ENCODE results near the gene ELL2. TPM values are rescaled to one million over a fixed set of nuclear protein-coding genes. Genes with fewer than 3 reads are reported as not detected.

The ELL2 gene
- 13.6 and 19.5 TPM in 2 replicates for total RNA-seq

DNA sequence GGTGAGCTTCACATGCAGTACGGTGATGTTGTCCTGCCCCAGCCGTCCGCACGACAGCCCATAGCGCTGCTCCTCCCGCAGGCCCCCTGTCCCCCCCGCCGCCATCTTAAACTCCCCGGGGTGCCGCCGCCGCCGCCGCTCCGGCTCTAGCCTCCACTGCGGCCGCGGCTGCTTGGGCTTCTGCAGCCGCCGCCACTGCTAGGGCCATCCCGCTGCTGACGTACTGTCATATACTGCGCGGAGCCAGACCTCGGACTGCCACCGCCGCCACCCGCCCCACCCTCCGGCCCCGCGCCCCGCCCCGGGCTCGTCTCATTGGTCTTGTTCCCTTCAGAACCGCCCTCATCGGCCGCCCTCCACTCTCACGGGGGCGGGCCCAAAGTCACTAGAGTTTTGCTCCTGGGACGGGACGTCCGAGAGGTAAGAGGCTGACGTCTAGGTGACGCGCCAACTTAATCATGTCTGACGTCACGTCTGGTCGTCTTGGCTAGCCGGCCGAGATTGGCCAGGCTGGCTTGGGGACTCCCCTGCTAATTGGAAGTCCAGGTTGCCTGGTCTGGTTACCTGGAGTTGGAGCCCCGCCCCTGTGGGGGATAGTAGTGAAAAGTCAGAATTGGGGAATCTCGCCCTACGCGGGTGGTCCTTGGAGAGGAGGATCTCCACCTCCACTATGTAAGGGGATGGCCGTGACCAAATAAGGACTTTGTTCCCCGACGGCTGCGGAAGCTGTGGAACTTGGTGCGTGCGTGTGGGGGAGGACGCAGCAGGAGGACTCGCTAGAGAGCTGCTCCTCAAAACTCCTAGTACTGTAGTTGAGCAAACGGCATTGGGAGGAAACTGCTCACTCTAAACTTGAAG is at the start of gene ELL2:
TSS of gene ELL2 (minus strand) at position 235 of the 858 bp plus-strand sequence. CDS start at position 105, 130 bp downstream.

Other genes with a start within 250 kb of the ELL2 start
- 67.3 and 72.4 TPM in 2 replicates for gene RHOBTB3, start 230.5 kb downstream of the ELL2 start, total RNA-seq
- gene GLRX, start 139.1 kb downstream of the ELL2 start, total RNA-seq = 9.7 and 19.6 TPM in 2 replicates